Natural killer cell (primary cell): ENCODE measurements around the gene LCLAT1. TPM values are rescaled to one million over a fixed set of nuclear protein-coding genes. Genes with fewer than 3 reads are reported as not detected.

ENCODE experiments used
- ATAC-seq, 3 donors: fragments of 150-1000 bp in 2 of 3; fragments of 200-7000 bp in 1 of 3; cut with Tn5 transposase; 1 replicate in 1 of 3; 2 replicates in 2 of 3; pipeline ENCODE4 v1.10.0; 2021; ENCODE audit warnings: mild to moderate bottlenecking in 2 of 3, moderate library complexity in 2 of 3
- DNase-seq, 2 donors: peaks; one replicate each; pipeline versions ENCODE4 v3.0.0 to v3.0.0-alpha.2; 2013 to 2021; ENCODE audit warnings: mixed read lengths in 1 of 2
- H3K27ac ChIP-seq: one replicate; pipeline ENCODE4 v1.5.1; 2013; ENCODE audit warnings: mild to moderate bottlenecking, low read length
- H3K27me3 ChIP-seq: one replicate; pipeline ENCODE4 v1.6.1; 2013; ENCODE audit warnings: low read length; ENCODE audit not compliant: control insufficient read depth, insufficient read depth
- H3K36me3 ChIP-seq: one replicate; pipeline ENCODE4 v1.6.1; 2013; ENCODE audit warnings: low read length; ENCODE audit not compliant: control insufficient read depth, insufficient read depth
- H3K4me1 ChIP-seq: one replicate; pipeline ENCODE4 v1.6.1; 2013; ENCODE audit warnings: low read length; ENCODE audit not compliant: control insufficient read depth, insufficient read depth
- H3K4me3 ChIP-seq: one replicate; pipeline ENCODE4 v1.5.1; 2013; ENCODE audit warnings: low read length
- H3K9me3 ChIP-seq: one replicate; pipeline ENCODE4 v1.6.1; 2013; ENCODE audit warnings: low read length; ENCODE audit not compliant: control insufficient read depth, insufficient read depth
- H3K27ac Mint-ChIP-seq, 2 donors: one replicate each; pipeline ENCODE4 v1.8.0; 2022; ENCODE audit warnings: mild to moderate bottlenecking in 2 of 2, mixed read lengths in 2 of 2, moderate library complexity in 1 of 2
- H3K27me3 Mint-ChIP-seq, 2 donors: one replicate each; pipeline ENCODE4 v1.8.0; 2022; ENCODE audit warnings: low read depth in 2 of 2, mixed read lengths in 2 of 2
- H3K36me3 Mint-ChIP-seq: one replicate; pipeline ENCODE4 v1.8.0; 2022; ENCODE audit warnings: mixed read lengths
- H3K4me1 Mint-ChIP-seq, 2 donors: one replicate each; pipeline ENCODE4 v1.8.0; 2022; ENCODE audit warnings: mixed read lengths in 2 of 2
- H3K4me3 Mint-ChIP-seq: one replicate; pipeline ENCODE4 v1.8.0; 2022; ENCODE audit warnings: mild to moderate bottlenecking, moderate library complexity, mixed read lengths
- H3K9me3 Mint-ChIP-seq, 2 donors: one replicate each; pipeline ENCODE4 v1.8.0; 2022; ENCODE audit warnings: mixed read lengths in 2 of 2
- CTCF ChIP-seq: fragments of 200-600 bp; IDR thresholded peaks from one replicate; pipeline ENCODE4 v1.8.0; 2022; ENCODE audit warnings: antibody characterized with exemption
- WGBS: methylation state at CpG from one replicate; pipeline ENCODE4 v1.1.7; 2013; ENCODE audit warnings: missing lambda C conversion rate; ENCODE audit not compliant: insufficient coverage; 5-methylcytosine and 5-hydroxymethylcytosine counted together
- intact Hi-C: fragments of 100-400 bp; cut with micrococcal nuclease; formaldehyde crosslinking; loops from one replicate; pipeline ENCODE4 v1.14.2; 2022
- total RNA-seq, 4 donors: library from RNA; stranded (reverse); fragments of 120-200 nt in 1 of 4; gene quantifications; one replicate each; pipeline versions ENCODE4 v1.2.3 to v1.2.4, GENCODE V29; 2013 to 2022

LCLAT1 gene
- total RNA-seq, 3 donors from 2014 or later (not counting 1 experiment from before 2014, with no cell fraction given), result 13.0 to 16.2 (median 14.2) TPM

GRCh38 chr2:30480703-30481322, 33.8 kb downstream of the LCLAT1 start:
- WGBS, result 86% methylated on average over 6 of the region's 6 CpGs
- peak overlapping the region in 1 of 2 donors; percentile 15 for H3K27ac Mint-ChIP-seq
- H3K4me3 Mint-ChIP-seq, result no peak overlapping the region

GRCh38 chr2:30481323-30481800, 34.3 kb downstream of the LCLAT1 start:
- Histone ChIP-seq H3K4me1 (no peaks in the 10 kb centered on the region), H3K27me3 (no peaks in the 10 kb centered on the region), H3K27ac (no peak overlapping the region), H3K4me3 (no peak overlapping the region), H3K9me3 (no peaks in the 10 kb centered on the region), H3K36me3 (no peaks in the 10 kb centered on the region)
- TF ChIP-seq CTCF, result no peak
- Mint-ChIP-seq H3K4me1 (peaks cover 0 to 14% of the 10 kb centered on the region in 2 donors), H3K27me3 (no peaks in the 10 kb centered on the region), H3K27ac (peak overlapping the region in 1 of 2 donors; percentile 15), H3K36me3 (no peaks in the 10 kb centered on the region), H3K4me3 (no peak overlapping the region), H3K9me3 (no peaks in the 10 kb centered on the region)
- DNase-seq, result no peak
- intact Hi-C loops, result no loop called here
- no peak for ATAC-seq
- 62% methylated on average over 3 of the region's 3 CpGs for WGBS

More at GRCh38 chr2:30480703-30481322, 33.8 kb downstream of the LCLAT1 start:
- DNase-seq, result no peak
- Mint-ChIP-seq H3K4me1 (peaks cover 0 to 12% of the 10 kb centered on the region in 2 donors), H3K36me3 (no peaks in the 10 kb centered on the region), H3K27me3 (no peaks in the 10 kb centered on the region), H3K9me3 (no peaks in the 10 kb centered on the region)
- no peaks in the 10 kb centered on the region for H3K4me1 ChIP-seq
- intact Hi-C loops, result no loop called here
- no peaks in the 10 kb centered on the region for H3K9me3 ChIP-seq
- ATAC-seq, result no peak
- no peaks in the 10 kb centered on the region for H3K27me3 ChIP-seq
- H3K36me3 ChIP-seq, result no peaks in the 10 kb centered on the region
- no peak overlapping the region for H3K27ac ChIP-seq
- H3K4me3 ChIP-seq, result no peak overlapping the region
- TF ChIP-seq CTCF, result no peak

- H3K9me3 ChIP-seq, result no peaks in the 10 kb centered on the region
- H3K36me3 ChIP-seq, result no peaks in the 10 kb centered on the region
- Mint-ChIP-seq H3K4me3 (no peak overlapping the region), H3K27ac (no peak overlapping the region), H3K36me3 (no peaks in the 10 kb centered on the region), H3K9me3 (no peaks in the 10 kb centered on the region), H3K27me3 (no peaks in the 10 kb centered on the region), H3K4me1 (peaks cover 0 to 16% of the 10 kb centered on the region in 2 donors)
- intact Hi-C loops, result no loop called here
- no peaks in the 10 kb centered on the region for H3K4me1 ChIP-seq
- no peaks in the 10 kb centered on the region for H3K27me3 ChIP-seq
- ATAC-seq (no peak), DNase-seq (no peak)
- H3K27ac ChIP-seq, result no peak overlapping the region
- no peak for TF ChIP-seq CTCF
- no peak overlapping the region for H3K4me3 ChIP-seq
Measured at GRCh38 chr2:30482011-30482410, 35.0 kb downstream of the LCLAT1 start.

- Mint-ChIP-seq H3K27ac (no peak overlapping the region), H3K9me3 (no peaks in the 10 kb centered on the region), H3K4me3 (no peak overlapping the region), H3K36me3 (no peaks in the 10 kb centered on the region), H3K27me3 (no peaks in the 10 kb centered on the region), H3K4me1 (peaks cover 7 to 34% of the 10 kb centered on the region in 2 donors)
- Histone ChIP-seq H3K27ac (no peak overlapping the region), H3K27me3 (no peaks in the 10 kb centered on the region), H3K36me3 (no peaks in the 10 kb centered on the region), H3K4me1 (no peaks in the 10 kb centered on the region), H3K9me3 (no peaks in the 10 kb centered on the region), H3K4me3 (no peak overlapping the region)
- ATAC-seq (no peak), DNase-seq (no peak)
- TF ChIP-seq CTCF, result no peak
- 39% methylated on average over 3 of the region's 3 CpGs for WGBS
- intact Hi-C loops, result no loop called here
Measured at GRCh38 chr2:30484145-30484544, 37.1 kb downstream of the LCLAT1 start.
